Hematopoietic multipotent progenitor cell treated with erythropoietin and hydrocortisone succinate and interleukin-3 and kit ligand, for 6 days (in vitro differentiated cells): ENCODE measurements around the gene SCUBE1.

Source experiments
- DNase-seq: peaks from one replicate; pipeline ENCODE4 v3.0.0-alpha.2; 2015

SCUBE1 gene

DNA sequence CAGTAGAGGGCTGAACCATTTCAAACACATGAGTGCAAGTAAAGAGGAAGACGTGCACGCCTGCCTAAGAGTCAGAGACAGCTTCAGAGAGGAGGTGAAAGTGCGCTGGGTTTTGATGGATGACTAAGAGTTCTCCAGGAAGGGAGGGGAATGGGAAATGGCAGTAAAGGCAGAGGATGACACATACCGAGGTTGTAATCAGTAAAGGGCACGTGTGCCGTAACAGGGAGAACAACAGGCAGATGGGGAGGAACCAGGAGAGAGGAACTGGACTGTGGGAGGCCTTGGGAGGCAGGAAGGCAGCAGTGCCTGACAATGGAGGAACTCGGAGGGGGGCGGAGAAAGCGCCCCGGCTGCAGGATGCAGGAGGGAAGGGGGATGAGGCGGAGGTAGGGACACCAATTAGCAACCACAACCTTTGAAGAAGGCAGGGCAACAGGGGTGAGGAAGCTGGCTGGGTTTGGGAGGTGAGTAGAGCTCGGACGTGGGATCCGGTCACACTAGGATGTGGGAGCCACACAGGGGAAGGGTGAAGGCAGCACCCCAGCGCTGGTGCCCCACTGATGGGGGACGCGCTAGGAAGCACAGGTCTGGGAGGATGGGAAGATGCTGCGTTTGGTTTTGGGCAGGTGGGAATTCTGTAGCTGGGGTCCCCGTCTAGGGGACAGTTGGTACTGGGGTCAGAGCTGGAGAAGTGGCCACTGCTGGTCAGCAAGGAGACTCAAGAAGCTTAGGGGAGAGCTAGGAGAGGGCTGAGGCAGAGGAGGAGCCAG is 67.4 kb downstream of the SCUBE1 start:
- no peak for DNase-seq

DNA sequence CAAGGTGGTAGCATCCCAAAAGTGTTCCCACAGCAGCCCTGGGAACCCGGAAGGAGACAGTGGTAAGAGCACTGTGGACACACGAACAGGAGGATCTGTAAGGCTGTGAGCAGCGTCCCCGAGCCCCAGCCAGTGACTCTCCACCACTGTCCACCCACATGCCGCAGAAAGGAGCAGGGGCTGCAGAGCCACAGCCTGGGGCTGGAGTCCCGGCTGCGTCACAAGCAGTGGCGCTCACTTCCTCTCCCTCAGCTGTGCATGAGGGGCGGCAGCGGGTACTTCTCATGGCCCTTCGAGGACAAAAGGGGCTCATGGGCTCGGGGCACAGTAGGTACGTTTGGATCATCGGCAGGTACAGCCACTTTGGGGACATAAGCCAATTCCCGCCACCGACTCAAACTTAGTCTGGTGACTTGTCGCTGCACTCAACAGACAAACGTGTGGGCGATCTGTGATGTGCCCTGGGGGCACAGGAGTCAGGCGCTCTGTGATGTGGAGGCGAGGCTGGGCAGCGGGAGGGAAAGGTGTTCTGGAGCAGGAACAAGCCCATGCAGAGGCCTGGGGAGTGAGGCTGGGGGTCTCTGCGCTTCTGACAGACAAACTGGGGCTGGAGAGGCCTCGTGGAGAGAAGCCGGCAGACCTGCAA is 68.5 kb downstream of the SCUBE1 start:
- no peak for DNase-seq

- DNase-seq, result peak; percentile 80
These were observed 69.2 kb downstream of the SCUBE1 start for GRCh38 chr22:43273902-43274484.

DNA sequence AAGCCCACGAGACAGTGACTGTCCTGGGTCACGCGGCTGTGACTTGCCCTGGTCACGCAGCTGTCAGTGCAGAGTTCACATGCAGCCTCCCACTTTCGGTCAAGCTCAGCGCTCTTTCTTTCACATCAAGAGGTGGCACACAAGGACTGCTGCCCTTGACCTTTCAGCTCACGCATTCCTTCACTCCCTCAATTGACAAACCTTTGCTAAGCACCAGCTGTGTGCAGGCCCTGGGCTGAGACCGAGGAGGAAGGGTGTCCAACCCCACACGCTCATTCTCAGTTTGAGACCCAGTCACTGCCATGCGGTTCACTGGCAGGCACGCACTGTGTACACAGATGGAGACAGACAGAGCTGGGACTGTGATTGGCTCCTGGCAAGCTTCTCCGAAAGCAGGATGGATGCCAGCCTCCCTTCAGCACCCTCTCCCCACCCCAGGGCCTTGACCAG is 70.3 kb downstream of the SCUBE1 start:
- DNase-seq, result no peak

DNA sequence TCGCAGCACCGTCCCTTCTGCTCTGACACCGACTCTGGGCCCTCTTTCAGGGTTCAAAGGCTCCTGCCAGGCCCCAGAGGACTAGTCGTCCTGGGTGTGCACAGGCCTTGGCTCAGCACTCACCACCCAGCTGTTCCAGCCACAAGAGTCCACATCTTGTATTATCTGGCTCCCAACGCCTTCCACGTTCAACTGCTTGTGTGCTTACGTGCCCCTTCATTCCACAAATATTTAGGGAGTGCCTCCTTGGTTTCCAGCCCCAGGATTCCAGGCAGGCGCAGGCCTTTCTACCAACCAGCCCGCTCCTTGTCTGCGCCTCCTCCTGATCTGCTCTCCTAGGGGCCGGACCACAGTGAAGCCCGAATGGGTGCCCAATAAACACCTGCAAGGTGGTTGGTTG is 70.9 kb downstream of the SCUBE1 start:
- DNase-seq, result no peak

DNA sequence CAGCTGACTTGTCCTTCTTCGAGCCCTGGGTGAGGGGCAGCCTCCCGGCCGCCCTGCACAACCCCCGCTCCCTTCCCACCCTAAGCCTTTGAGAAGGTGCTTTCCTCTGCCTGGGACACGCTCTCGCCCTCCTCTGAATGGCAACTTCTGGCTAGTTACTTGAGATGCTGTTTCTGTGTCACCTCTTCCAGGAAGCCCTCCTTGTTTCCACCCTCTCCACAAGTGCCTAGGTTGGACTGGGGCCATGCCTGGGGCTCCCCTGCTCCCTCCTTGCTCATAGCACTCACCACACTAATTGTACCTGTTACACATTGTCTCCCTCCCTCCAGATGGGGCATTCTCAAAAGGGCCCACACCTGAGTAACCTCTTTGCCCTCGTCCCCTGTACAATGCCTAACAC is 72.2 kb downstream of the SCUBE1 start:
- no peak for DNase-seq

DNA sequence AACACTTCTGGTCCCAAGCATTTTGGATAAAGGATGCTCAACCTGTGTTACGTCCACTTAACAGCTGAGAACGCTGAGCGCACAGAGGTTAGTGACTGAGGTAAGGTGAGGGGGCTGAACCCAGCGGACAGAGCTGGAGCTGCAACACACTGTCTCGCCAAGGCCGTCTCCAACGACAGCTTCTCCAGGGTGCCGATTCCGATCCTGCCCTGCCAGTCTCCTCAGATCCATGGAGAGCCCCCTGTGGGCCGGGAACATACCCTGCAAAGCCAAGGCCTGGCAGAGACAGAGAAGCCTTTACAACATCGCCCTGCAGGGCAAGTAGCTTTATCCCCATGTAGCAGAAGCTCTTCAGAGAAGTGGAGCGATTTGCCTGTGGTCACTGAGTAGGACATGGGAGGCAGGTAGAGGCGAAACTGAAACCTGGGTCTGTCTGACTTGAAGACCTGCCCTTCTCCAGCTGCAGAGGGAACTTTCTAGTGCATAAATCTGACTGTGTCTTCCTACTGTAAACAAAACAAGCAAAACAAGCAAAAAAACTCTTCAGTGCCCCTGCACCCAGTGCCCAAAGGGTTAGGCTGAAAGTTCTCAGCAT is 72.8 kb downstream of the SCUBE1 start:
- DNase-seq, result peak; percentile 18

DNA sequence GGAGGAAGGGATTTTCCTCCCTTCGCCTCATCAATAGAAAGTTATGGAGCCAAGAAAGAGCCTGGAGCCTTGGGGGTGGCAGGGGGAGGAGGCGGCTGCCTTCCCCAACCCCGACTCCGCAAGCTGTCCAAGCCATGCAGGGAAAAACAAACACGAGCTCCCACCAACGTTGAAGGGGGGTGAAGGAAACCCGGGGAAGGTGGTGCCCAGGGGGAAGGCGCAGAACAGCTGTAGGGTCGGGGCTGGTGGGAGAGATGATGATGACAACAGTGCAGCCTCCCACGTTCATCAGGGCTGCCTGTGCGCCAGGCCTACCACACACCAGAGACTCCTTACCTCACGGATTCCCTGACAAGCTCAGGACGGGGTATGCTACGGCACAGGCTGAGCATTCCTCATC is 73.5 kb downstream of the SCUBE1 start:
- DNase-seq, result no peak

GRCh38 chr22:43269246-43269645 is 73.9 kb downstream of the SCUBE1 start:
- DNase-seq, result no peak

- DNase-seq, result no peak
These were observed 75.1 kb downstream of the SCUBE1 start for GRCh38 chr22:43267981-43268660.

- peak; percentile 72 for DNase-seq
These were observed 75.7 kb downstream of the SCUBE1 start for GRCh38 chr22:43267332-43267980.

DNA sequence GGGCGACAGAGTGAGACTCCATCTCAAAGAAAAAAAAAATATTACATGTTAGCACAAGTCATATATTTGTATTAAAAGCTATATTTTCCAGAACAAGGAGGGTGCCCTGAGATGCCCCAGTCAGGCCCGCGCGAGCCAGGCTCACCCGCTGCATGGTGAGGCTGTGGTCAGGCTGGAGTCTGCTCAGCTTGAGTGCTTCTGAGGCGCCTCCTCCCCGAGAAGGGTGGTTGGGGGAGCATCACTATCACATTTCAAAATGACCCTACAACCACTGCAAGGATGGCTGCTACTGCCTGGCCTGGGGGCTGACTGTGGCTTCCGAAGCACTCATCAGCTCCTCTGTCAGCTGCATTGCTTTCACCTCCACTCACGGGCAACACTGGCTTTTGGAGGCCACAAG is 77.1 kb downstream of the SCUBE1 start:
- DNase-seq, result no peak

GRCh38 chr22:43263645-43264514 is 79.3 kb downstream of the SCUBE1 start:
- DNase-seq, result peak; percentile 98

GRCh38 chr22:43262990-43263644 is 80.1 kb downstream of the SCUBE1 start:
- peak; percentile 71 for DNase-seq

GRCh38 chr22:43260331-43261231 is 82.6 kb downstream of the SCUBE1 start:
- DNase-seq, result no peak

- DNase-seq, result no peak
These were observed 85.2 kb downstream of the SCUBE1 start for GRCh38 chr22:43257961-43258360.

DNA sequence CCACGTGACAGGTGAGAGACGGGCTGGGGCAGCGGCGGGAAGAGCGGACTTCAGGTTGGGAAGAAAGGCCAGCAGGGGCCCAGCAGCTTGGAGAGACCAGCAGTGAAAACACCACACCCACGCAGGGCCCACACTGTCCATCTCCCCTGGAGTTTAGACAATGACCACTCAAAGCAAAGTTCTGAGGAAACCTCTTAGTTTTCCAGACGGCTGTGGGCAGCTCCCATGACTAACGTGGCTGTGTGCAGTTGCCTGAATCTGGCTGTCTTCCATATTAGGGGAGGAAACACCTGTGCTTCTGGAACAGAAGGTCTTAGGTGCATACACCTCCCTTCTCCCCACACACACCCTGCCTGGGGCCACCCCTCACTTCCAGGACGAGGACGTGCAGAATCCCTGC is 85.6 kb downstream of the SCUBE1 start:
- DNase-seq, result peak; percentile 21

GRCh38 chr22:43256976-43257545 is 86.1 kb downstream of the SCUBE1 start:
- peak; percentile 55 for DNase-seq

DNA sequence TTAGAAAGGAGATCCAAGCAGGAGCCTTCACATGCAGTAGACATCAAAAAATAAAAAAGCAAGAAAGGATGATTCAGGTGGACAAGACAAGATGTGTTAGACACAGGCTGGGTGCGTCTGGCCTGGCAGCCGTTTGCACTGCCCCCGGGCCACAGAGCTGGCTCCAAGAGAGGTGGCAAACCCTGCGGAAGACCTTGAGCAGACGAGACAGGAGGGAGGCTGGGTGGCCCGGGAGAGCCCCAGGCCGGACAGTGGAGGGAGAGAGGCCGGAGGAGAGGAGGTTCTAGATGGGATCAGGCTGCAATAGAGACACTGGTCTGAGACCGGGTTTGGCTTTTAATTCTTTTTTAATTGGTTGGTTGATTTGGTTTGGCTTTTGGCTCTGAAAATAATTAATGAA is 86.6 kb downstream of the SCUBE1 start:
- no peak for DNase-seq

DNA sequence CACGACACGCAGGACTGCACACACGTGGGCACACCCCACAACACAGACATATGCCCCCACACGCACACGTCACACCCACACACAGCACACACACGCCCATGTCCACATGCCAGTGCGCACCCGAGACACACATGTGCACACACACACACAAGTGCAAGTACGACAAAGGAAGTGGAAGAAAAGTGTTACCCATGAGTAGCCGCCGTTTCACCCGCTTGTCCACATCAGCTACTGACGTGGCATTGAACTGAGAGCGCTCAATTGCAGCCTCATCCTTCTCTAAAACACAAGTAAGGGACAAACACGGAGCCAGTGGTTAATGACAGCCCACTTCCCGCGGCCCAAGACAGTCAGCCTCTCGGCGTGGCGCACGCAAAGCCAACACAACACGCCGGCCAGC is 87.9 kb downstream of the SCUBE1 start:
- no peak for DNase-seq
